ENCODE data around the gene HTR4.

Gene HTR4

GRCh38 chr5:148663509-148663908 lies 9.2 kb upstream of the HTR4 start:
- DNase-seq (ENCODE audit: low read depth in 1 of 2, low spot score in 1 of 2) = no peak

- no peak for DNase-seq (ENCODE audit: low read depth in 1 of 2, low spot score in 1 of 2)
These were observed 6.0 kb upstream of the HTR4 start for GRCh38 chr5:148660346-148660660.

DNA sequence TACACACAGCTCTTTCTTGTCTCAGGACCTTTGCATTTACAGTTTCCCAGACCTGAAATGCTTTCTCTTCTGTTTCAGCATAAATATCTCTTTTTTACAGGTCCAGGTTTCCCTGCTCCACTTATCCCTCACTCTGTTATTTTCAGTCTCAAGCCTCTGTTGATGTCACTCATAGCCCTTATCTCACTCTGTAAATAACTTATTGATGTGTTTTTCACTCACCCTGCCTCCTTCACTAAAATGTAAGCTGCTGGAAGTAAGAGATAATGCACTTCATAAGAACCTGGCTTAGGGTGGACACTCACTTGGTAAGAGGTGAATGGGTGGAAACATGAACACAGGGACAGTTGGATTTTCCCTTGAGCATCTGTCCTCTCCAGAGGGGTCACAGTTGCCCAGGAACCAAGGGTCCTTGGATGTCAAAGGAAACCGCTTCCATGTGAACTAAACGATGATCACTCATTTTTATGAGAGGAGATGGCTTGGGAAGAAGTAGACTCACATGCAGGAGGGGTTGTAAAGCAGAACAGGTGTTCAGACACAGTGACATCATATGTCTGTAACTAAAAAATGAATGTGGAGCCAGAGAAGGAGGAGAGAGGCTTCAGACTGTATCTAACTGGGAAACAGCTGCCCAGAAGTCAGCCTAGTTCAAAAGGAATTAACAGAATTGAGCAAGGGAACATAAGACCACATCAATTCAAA lies 5.5 kb upstream of the HTR4 start:
- DNase-seq (ENCODE audit: low read depth in 1 of 2, low spot score in 1 of 2) = no peak

GRCh38 chr5:148653291-148653835 lies 964 bp downstream of the HTR4 start:
- DNase-seq (ENCODE audit: low read depth in 1 of 2, low spot score in 1 of 2) = no peak

- no peak for DNase-seq (ENCODE audit: low read depth in 1 of 2, low spot score in 1 of 2)
These were observed 2.8 kb downstream of the HTR4 start for GRCh38 chr5:148651528-148651927.

DNA sequence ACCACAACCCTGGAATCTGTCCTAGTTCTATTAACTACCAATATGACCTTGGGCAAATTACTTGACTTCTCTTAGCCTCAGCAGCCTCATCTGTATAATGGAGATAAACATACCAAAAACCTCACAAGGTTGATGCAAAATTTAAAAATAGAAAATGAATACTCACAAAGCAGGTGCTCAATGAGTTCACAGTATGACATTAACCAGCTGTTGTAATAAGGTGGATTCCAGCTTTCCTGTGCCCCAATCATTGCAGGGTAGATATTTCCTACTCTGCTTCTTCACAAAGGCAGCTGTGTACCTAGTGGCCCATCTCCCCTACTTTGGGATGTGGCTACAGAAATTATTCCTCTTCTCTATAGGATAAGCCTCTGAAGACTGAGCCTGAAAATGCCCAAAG lies 8.8 kb downstream of the HTR4 start:
- no peak for DNase-seq (ENCODE audit: low read depth in 1 of 2, low spot score in 1 of 2)

DNA sequence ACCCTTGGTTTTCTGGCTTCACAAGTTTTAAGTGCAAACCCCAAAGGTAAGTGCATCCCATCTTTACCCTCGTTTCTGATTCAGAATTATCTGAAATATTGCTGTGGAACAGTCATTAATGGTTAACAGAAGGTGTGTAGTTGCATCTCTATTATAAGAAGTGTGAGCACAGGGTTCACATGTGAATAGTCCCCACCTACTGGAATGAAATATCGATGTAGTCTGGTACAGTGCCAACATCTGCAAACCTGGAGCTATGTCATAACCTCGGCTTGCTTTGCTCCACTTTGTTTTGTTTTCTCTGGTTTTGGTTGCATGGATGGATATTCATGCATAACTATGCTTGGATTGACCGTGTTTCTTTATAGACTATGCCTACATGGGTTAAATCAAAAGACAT lies 12.6 kb downstream of the HTR4 start:
- no peak for DNase-seq (ENCODE audit: low read depth in 1 of 2, low spot score in 1 of 2)

DNA sequence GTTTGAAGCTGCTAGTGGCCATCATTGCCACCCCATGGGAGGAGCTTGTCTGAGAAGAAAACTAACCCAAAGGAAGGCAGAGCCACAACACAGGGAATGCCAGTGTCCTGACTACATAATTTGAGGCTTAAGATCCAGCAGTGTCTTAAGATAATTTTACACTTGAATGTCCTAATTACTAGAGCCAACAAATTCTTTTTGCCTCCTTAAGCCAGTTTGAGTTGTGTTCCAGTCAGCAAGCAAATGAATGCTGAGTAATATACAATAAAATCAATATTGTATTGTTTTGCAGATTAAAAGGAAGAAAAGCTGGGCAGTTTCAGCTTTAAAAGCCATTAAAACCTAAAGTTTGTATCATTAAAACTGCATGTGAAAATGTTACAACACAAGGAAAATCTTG lies 13.9 kb downstream of the HTR4 start:
- DNase-seq (ENCODE audit: low read depth in 1 of 2, low spot score in 1 of 2) = no peak

- no peak for DNase-seq (ENCODE audit: low read depth in 1 of 2, low spot score in 1 of 2)
These were observed 15.2 kb downstream of the HTR4 start for GRCh38 chr5:148639081-148639480.

GRCh38 chr5:148636353-148636752 lies 18.0 kb downstream of the HTR4 start:
- DNase-seq (ENCODE audit: low read depth in 1 of 2, low spot score in 1 of 2) = no peak

- DNase-seq (ENCODE audit: low read depth in 1 of 2, low spot score in 1 of 2) = no peak
These were observed 18.8 kb downstream of the HTR4 start for GRCh38 chr5:148635321-148636083.

- DNase-seq (ENCODE audit: low read depth in 1 of 2, low spot score in 1 of 2) = no peak
These were observed 21.3 kb downstream of the HTR4 start for GRCh38 chr5:148633067-148633377.

DNA sequence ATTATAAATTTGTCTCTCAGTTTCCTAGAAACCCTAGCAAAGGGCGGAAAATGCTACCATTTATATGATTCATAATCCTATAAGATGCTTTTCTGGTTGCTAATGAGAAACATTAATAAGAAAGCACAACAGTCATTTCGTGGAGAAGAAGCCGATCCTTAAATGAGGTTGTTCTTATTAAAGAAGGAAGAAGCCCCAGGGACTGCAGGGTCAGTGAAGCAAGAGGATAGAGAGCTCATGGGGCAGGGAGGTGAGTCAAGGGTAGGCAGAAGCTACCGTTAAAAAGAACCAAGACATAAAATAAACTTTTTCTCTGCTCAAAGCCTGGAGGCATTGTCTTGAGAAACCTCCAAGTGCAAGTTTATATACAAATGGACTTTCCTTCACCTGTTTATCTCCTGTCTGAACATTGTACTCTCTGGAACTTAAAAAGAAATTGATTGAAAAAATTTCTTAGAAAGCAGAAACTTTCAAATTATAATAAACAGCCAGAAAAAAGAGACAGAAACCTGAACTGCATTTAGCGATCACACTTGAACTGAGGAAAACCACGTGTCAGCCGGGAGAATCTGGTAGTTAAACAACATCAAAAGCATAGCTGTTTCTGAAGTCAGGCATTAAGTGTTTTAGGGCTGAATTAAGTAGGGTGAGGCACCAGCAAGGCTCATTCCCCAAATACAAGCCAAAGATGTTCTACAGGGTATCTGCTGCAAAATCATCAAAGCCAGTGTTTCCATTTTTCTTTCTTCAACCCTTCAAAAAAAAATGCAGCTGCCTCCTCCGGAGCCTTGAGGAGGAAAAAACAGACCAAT lies 21.9 kb downstream of the HTR4 start:
- no peak for DNase-seq (ENCODE audit: low read depth in 1 of 2, low spot score in 1 of 2)

DNA sequence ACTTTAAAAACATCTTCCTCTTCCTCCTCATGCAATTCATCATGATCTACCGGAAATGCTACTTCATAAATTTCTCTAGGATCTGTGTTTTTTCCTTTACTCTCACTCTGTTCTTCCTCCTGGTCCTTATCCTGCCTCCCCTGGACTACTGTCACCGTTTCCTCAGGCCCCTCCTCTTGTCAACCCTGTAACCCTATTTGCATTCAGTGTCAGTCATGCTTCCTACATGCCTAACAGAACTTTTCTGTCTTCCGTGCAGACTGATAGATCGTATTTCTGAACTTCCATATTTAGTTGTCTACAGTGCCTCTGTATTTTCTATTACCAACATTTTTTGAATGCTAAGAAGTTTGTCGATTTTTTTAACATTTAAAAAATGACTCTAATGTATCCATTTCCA lies 27.3 kb downstream of the HTR4 start:
- DNase-seq (ENCODE audit: low read depth in 1 of 2, low spot score in 1 of 2) = no peak

DNA sequence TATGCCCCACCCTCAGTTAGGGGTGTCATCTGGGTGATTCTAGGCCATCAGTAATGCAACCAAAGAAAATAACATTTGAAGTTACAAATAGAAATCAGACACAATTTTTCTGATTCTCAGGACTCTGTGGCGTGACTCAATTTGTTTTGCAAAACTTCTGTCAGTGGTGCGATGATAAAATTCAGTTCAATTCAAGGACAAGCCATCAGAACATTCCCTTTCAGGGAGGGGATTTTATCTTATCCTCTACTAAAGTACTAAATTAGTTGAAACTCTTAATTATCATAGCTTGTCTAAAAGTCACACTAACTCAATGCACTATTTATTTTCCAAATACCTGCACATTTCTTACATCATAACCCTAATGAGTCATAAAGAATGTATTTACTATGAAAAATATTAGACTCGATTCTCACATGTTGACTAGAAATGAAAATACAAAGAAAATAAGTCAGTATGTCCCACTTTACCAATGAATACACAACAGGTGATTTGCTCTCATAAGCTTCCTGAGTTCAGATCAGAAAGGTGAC lies 28.2 kb downstream of the HTR4 start:
- no peak for DNase-seq (ENCODE audit: low read depth in 1 of 2, low spot score in 1 of 2)

DNA sequence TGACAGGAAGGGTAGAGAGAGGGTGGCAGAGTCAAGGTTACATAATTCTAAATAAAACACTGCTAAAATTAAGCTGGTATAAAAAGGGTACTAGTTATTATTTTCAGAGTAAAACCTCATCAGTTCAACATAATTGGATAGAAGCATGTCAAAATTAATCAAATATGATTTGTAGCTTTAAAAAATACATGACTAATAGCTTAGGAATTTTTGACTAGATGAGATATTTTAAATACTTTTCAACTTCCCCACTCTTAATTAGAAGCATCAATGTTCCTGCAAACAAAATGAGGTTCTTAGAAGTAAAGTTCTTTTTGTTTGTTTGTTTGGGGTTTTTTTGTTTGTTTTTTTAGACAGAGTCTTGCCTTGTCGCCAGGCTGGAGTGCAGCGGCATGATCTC lies 29.1 kb downstream of the HTR4 start:
- DNase-seq (ENCODE audit: low read depth in 1 of 2, low spot score in 1 of 2) = no peak

DNA sequence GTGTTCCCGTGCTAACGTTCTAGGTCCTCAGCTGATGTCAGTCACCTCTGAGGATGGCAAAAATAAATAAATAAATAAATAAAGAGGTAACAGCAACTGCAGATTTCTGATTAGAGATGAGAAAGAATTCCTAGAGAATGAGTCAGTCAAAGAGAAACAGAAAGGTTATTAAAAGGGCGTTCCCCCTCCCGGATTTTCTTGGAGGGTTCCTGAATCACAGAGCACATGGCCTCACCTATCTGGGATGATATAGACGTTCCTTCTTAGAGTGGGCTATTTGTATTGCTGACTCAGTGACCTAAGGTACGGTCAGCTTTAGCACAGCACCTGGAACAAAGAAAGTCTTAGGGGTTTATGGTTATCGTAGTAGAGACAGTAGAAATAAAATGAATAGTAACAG lies 30.6 kb downstream of the HTR4 start:
- no peak for DNase-seq (ENCODE audit: low read depth in 1 of 2, low spot score in 1 of 2)

DNA sequence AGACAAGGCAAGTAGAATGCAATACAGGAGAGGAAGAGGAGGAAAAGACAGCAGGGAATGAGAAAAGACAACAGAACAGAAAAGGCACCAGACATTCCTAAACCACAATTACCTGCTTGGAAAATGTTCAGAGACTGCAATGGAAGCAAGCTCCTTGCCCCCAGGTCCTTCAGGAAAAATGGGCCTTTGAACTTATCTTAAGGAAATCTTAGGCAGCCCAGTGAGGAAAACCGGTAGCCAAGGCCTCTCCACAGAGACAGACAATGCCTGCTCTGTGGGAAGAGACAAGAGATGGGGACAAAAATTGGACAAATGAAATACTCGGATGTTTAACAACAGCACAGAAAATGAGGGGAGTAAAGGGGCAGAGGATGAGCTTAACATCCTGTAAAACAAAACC lies 31.2 kb downstream of the HTR4 start:
- DNase-seq (ENCODE audit: low read depth in 1 of 2, low spot score in 1 of 2) = no peak

GRCh38 chr5:148620696-148621095 lies 33.6 kb downstream of the HTR4 start:
- no peak for DNase-seq (ENCODE audit: low read depth in 1 of 2, low spot score in 1 of 2)

GRCh38 chr5:148620091-148620490 lies 34.2 kb downstream of the HTR4 start:
- no peak for DNase-seq (ENCODE audit: low read depth in 1 of 2, low spot score in 1 of 2)

DNA sequence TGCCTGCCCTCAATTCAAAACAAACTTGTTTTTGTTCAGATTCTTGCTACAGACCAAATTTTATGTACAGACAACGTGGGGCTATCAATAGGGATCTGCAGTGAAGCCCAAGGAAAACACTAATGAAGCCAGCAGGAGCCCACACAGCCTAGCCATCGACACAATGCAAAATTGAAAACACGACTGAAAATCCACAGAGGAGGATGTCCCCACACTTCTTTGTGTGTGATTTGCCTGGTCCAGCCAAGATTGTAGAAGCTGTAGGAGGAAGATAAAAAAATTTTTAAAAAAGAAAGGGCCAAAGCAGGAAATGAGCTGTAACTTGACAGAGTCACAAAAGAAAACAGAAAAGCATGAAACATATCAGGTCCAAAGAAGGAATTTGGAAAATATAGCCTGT lies 34.8 kb downstream of the HTR4 start:
- DNase-seq (ENCODE audit: low read depth in 1 of 2, low spot score in 1 of 2) = no peak
